Measurements from ENCODE around the gene CCNY.

Gene CCNY

DNA sequence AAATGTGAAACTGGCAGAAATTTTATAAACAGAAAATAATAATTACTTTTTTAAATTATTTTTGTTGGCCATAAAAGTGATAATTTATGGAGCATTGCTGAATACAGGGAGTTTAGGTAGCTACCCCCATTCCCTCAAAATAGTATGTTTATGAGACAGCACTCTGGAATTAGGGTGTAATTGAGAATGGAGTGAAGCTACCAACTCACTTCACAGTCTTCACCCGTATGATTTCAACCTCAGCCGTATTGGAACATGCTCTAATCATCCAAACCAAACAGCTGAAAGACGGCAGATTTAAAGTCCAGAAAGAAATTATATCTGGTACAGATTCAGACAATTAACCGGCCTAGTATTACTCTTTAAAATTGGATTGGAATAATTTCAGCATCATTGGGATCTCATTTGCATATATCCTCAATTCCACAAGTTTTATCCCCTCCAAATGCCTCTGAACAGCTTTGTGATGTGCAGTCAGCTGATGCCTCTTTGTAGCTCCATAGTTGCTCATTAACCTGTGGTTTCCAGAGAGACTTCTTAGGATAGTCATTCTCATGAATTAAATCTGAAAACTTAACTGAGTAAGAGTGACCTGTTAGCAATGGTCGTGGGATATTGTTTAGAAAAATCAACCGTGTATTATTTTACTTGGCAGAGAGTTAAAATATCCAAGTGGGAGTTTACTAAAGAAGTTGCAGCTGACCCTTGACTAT is 209.7 kb downstream of the CCNY start:
- Histone ChIP-seq H3K9ac (ENCODE audit: insufficient read length) (no peak overlapping the region), H3K4me3 (no peak overlapping the region), H3K27ac (no peak overlapping the region), H3K9me3 (ENCODE audit: low read depth, low read length) (no peaks in the 10 kb centered on the region), H3K36me3 (ENCODE audit: insufficient read depth, low read length) (no peaks in the 10 kb centered on the region; the same call in 1 of the 2 replicates)
- DNase-seq (ENCODE audit: low read depth, low spot score): no peak
- TF ChIP-seq POLR2AphosphoS5 (IDR thresholded peaks at IDR 0.05; ENCODE audit: borderline replicate concordance, low read depth, low read length): no peak
- no peak for TF ChIP-seq FOXP2 (optimal IDR thresholded peaks at IDR 0.05; ENCODE audit: control extremely low read depth, extremely low read length, insufficient read depth)
- TF ChIP-seq EZH2 (IDR thresholded peaks at IDR 0.05): no peak

DNA sequence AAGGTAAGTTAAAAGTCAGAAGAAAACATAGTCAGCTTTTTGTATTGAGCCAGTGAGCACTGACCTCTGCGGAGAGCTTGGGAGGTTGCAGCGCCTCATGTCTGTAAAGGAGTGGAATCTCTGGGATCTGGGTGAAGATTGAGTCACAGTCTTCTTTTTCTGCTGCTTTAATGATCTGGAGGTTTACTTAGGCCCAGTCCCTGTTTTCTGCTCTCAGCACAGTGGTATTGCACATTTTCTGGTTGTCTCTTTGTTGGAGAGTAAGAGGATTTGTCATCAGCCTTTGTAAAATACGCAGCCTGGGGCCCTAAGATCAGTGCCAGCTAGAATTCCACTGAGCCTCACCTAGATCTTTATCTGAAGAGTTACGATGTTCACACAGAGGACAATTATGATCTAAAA is 210.5 kb downstream of the CCNY start:
- DNase-seq (ENCODE audit: low read depth, low spot score): no peak

DNA sequence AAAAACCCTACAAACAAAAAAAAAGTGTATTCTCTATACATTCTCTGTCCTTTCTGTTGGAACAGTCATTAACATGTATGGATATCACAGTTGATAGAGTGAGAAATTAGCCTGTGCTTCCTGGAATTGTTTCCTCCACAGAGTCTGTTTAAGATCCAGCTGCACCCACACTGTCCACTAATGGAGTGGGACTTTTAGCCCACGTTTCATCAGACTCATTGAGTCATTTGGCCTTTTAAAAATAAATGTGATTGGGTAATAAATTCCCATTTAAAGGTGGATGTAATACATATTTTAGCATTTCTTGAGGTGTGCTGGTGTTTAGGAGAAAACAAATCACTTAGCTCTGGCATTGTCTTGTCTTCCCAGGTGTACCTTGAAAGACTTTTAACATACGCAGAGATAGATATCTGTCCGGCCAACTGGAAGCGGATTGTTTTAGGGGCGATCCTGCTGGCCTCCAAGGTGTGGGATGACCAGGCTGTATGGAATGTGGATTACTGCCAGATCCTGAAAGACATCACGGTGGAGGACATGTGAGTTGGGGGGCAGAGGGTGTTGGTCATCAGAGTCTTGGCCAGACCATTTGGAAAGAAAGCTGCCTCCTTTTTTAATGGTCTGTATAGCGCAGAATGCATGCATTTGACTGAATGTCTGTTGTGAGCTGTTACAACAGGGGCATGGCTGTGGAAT is 216.5 kb downstream of the CCNY start:
- Histone ChIP-seq H3K4me3 (no peak overlapping the region), H3K36me3 (ENCODE audit: insufficient read depth, low read length) (no peaks in the 10 kb centered on the region; the same call in 1 of the 2 replicates), H3K9ac (ENCODE audit: insufficient read length) (no peak overlapping the region), H3K27ac (no peak overlapping the region), H3K9me3 (ENCODE audit: low read depth, low read length) (no peaks in the 10 kb centered on the region)
- no peak for DNase-seq (ENCODE audit: low read depth, low spot score)
- TF ChIP-seq EZH2 (IDR thresholded peaks at IDR 0.05) (no peak), POLR2AphosphoS5 (IDR thresholded peaks at IDR 0.05; ENCODE audit: borderline replicate concordance, low read depth, low read length) (no peak), FOXP2 (optimal IDR thresholded peaks at IDR 0.05; ENCODE audit: control extremely low read depth, extremely low read length, insufficient read depth) (no peak)

More for the DNA sequence above, 210.5 kb downstream of the CCNY start:
- H3K36me3 ChIP-seq (ENCODE audit: insufficient read depth, low read length): no peaks in the 10 kb centered on the region; the same call in 1 of the 2 replicates
- H3K4me3 ChIP-seq: no peak overlapping the region
- no peak overlapping the region for H3K9ac ChIP-seq (ENCODE audit: insufficient read length)
- H3K27ac ChIP-seq: no peak overlapping the region
- TF ChIP-seq FOXP2 (optimal IDR thresholded peaks at IDR 0.05; ENCODE audit: control extremely low read depth, extremely low read length, insufficient read depth): no peak
- TF ChIP-seq POLR2AphosphoS5 (IDR thresholded peaks at IDR 0.05; ENCODE audit: borderline replicate concordance, low read depth, low read length): no peak
- TF ChIP-seq EZH2 (IDR thresholded peaks at IDR 0.05): no peak
- no peaks in the 10 kb centered on the region for H3K9me3 ChIP-seq (ENCODE audit: low read depth, low read length)

DNA sequence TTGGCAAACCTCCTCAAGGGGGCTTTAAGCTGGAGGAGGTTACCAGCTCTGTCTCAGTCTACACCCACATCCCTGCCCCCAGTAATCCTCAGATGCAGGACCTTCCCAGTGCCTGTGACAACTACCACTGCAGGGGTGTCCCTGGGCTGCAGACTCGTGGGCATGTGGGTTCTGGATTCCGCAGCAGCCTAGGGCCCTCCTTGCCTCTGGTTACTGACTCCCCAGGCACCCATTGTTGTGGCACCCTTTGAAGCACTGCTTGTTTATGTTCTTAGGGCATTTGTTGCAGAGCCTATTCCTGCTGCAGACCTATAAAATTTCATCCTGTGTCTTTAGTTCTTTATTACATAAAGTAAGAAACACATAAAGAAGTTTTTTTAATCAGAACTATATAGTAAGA is 217.7 kb downstream of the CCNY start:
- Histone ChIP-seq H3K9me3 (ENCODE audit: low read depth, low read length) (no peaks in the 10 kb centered on the region), H3K4me3 (no peak overlapping the region), H3K27ac (no peak overlapping the region), H3K9ac (ENCODE audit: insufficient read length) (no peak overlapping the region), H3K36me3 (ENCODE audit: insufficient read depth, low read length) (no peaks in the 10 kb centered on the region; the same call in 1 of the 2 replicates)
- no peak for TF ChIP-seq POLR2AphosphoS5 (IDR thresholded peaks at IDR 0.05; ENCODE audit: borderline replicate concordance, low read depth, low read length)
- TF ChIP-seq EZH2 (IDR thresholded peaks at IDR 0.05): no peak
- no peak for TF ChIP-seq FOXP2 (optimal IDR thresholded peaks at IDR 0.05; ENCODE audit: control extremely low read depth, extremely low read length, insufficient read depth)
- no peak for DNase-seq (ENCODE audit: low read depth, low spot score)

DNA sequence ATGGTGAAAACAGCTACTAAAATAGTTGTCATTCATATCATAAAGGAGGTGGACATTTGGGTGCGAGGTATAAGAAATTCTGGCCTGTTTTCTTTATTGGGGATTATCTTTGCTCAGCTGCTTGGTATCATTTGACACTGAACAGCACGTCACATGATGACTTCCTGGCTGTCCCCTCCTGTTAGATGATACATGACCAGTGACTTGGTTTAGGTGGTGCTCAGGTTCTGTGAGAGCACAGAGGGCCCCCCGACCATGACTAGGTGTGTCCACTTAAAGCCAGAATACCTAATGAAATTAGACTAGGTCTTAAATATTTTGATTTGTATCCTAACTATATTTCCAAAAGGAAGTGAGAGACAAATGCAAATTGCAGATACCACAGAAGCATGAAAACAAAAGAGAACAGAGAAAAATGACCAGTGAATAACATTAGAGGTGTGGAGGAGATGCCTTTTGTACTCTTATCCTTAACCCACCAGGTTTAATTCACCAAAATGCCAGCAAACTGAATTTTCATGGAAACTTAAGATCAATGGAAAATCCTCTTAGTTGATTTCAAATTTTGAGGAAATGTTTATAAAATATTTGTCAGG is 218.2 kb downstream of the CCNY start:
- Histone ChIP-seq H3K27ac (no peak overlapping the region), H3K4me3 (no peak overlapping the region), H3K9ac (ENCODE audit: insufficient read length) (no peak overlapping the region), H3K9me3 (ENCODE audit: low read depth, low read length) (no peaks in the 10 kb centered on the region), H3K36me3 (ENCODE audit: insufficient read depth, low read length) (no peaks in the 10 kb centered on the region; the same call in 1 of the 2 replicates)
- TF ChIP-seq FOXP2 (optimal IDR thresholded peaks at IDR 0.05; ENCODE audit: control extremely low read depth, extremely low read length, insufficient read depth) (no peak), EZH2 (IDR thresholded peaks at IDR 0.05) (no peak), POLR2AphosphoS5 (IDR thresholded peaks at IDR 0.05; ENCODE audit: borderline replicate concordance, low read depth, low read length) (no peak)
- no peak for DNase-seq (ENCODE audit: low read depth, low spot score)

DNA sequence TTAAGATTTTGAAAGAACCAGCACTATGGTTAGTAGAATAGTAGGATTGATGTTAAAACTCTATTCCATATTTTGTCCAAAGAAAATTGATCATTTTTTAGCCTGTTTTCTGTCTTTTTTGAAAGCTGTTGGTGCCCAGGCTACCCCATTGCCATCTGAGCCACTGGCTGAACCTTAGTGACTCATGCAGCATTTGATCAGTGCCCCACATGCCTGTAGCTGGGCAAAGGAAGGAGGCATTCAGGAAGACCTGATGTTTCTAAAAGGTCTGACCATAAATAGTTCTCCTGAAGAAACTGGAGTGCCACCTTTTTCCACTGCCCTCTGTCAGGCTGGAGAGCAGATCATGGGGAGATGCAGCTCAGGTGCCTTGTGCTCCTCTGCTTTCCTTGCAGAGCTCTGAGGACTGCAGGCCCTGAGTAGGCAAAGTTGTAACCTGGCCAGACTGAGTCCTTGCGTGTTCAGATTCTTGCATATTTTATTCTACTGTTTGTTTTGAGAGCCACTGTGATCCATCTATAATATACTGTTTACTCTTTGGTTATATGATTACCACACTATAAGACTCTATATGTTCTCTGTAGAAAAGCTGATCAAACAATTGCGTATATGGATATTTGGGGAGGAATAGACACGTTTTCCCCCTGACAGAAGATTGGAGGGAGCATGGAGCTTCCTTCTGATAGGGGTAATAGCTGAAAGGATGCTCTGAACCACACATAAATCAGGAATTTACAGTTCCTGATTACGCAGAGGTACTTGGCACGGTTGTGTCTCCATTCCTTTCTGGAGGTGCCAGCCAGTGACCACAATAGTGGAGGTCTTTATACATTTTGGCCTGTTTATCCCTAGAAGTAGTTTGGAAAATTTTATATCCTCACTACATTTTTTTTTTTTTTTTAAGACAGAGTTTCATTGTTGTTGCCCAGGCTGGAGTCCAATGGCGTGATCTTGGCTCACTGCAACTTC is 219.9 kb downstream of the CCNY start:
- no peak overlapping the region for H3K4me3 ChIP-seq
- H3K9me3 ChIP-seq (ENCODE audit: low read depth, low read length): no peaks in the 10 kb centered on the region
- no peak overlapping the region for H3K9ac ChIP-seq (ENCODE audit: insufficient read length)

DNA sequence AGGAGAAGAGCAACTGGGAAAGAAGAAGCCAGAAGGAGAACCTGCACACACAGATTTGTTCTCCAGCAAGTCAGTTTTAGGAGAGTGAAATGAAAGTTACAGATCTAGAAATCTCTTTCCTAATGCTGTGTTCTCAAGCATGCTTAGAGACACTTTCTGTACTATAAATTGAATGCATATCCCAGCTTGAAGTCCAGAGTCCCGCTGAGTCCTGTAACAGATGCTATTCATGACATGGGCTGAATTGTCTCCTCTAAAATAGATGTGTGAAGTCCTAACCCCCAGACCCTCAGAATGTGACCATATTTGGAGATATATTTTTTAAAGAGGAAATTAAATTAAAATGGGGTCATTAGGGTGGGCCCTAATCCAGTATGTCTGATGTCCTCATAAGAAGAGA is 222.0 kb downstream of the CCNY start:
- Histone ChIP-seq H3K27ac (no peak overlapping the region), H3K9me3 (ENCODE audit: low read depth, low read length) (no peaks in the 10 kb centered on the region), H3K36me3 (ENCODE audit: insufficient read depth, low read length) (no peaks in the 10 kb centered on the region), H3K4me3 (no peak overlapping the region), H3K9ac (ENCODE audit: insufficient read length) (no peak overlapping the region)
- no peak for DNase-seq (ENCODE audit: low read depth, low spot score)
- no peak for TF ChIP-seq FOXP2 (optimal IDR thresholded peaks at IDR 0.05; ENCODE audit: control extremely low read depth, extremely low read length, insufficient read depth)
- TF ChIP-seq POLR2AphosphoS5 (IDR thresholded peaks at IDR 0.05; ENCODE audit: borderline replicate concordance, low read depth, low read length): no peak
- TF ChIP-seq EZH2 (IDR thresholded peaks at IDR 0.05): no peak

More for the DNA sequence above, 219.9 kb downstream of the CCNY start:
- no peak for DNase-seq (ENCODE audit: low read depth, low spot score)
- TF ChIP-seq EZH2 (IDR thresholded peaks at IDR 0.05) (no peak), POLR2AphosphoS5 (IDR thresholded peaks at IDR 0.05; ENCODE audit: borderline replicate concordance, low read depth, low read length) (no peak), FOXP2 (optimal IDR thresholded peaks at IDR 0.05; ENCODE audit: control extremely low read depth, extremely low read length, insufficient read depth) (no peak)
- Histone ChIP-seq H3K36me3 (ENCODE audit: insufficient read depth, low read length) (no peaks in the 10 kb centered on the region), H3K27ac (no peak overlapping the region)
